Tibial artery (tissue), 4 donors: Measurements from ENCODE around the gene NSUN2.

Experiments used
- DNase-seq, 2 donors: peaks; one replicate each; pipeline ENCODE4 v3.0.0-alpha.2; 2019
- H3K27ac ChIP-seq, 2 donors: fragments of 200-600 bp; sonication (generic) in 1 of 2; 1 replicate in 1 of 2; 2 replicates in 1 of 2; pipeline ENCODE4 v1.5.1; 2018 to 2019; ENCODE audit warnings: mild to moderate bottlenecking in 1 of 2
- H3K27me3 ChIP-seq, 2 donors: fragments of 200-600 bp; sonication (generic) in 1 of 2; one replicate each; pipeline versions ENCODE4 v1.5.1 to v1.6.0; 2016 to 2019
- H3K36me3 ChIP-seq, 3 donors: fragments of 200-600 bp; sonication (generic) in 2 of 3; one replicate each; pipeline ENCODE4 v1.5.1; 2016 to 2019; ENCODE audit warnings: mild to moderate bottlenecking in 2 of 3
- H3K4me1 ChIP-seq, 4 donors: fragments of 200-600 bp; sonication (generic) in 2 of 4; 1 replicate in 3 of 4; 2 replicates in 1 of 4; pipeline ENCODE4 v1.5.1; 2016 to 2019
- H3K4me3 ChIP-seq, 2 donors: fragments of 200-600 bp; sonication (generic) in 1 of 2; 1 replicate in 1 of 2; 2 replicates in 1 of 2; pipeline ENCODE4 v1.5.1; 2018 to 2019; ENCODE audit warnings: mild to moderate bottlenecking in 2 of 2
- H3K9me3 ChIP-seq, 3 donors: fragments of 200-600 bp; sonication (generic) in 1 of 3; one replicate each; pipeline ENCODE4 v1.5.1; 2016 to 2019
- intact Hi-C: fragments of 100-400 bp; cut with DNase I; formaldehyde crosslinking; loops from one replicate; pipeline ENCODE4 v1.15.0; 2023; ENCODE audit warnings: low total_unique reads
- TF ChIP-seq, protein P1 (sequence below), 2 experiments: fragments of 200-600 bp in 1 of 2; fragments of 450-650 bp in 1 of 2; IDR thresholded peaks; one replicate each; pipeline ENCODE4 v1.5.1; 2017 to 2019; ENCODE audit warnings: antibody characterized with exemption in 2 of 2, mild to moderate bottlenecking in 1 of 2, moderate library complexity in 1 of 2

Gene NSUN2

GRCh38 chr5:6578676-6579343, 54.0 kb downstream of the NSUN2 start:
- TF ChIP-seq, protein P1, sequence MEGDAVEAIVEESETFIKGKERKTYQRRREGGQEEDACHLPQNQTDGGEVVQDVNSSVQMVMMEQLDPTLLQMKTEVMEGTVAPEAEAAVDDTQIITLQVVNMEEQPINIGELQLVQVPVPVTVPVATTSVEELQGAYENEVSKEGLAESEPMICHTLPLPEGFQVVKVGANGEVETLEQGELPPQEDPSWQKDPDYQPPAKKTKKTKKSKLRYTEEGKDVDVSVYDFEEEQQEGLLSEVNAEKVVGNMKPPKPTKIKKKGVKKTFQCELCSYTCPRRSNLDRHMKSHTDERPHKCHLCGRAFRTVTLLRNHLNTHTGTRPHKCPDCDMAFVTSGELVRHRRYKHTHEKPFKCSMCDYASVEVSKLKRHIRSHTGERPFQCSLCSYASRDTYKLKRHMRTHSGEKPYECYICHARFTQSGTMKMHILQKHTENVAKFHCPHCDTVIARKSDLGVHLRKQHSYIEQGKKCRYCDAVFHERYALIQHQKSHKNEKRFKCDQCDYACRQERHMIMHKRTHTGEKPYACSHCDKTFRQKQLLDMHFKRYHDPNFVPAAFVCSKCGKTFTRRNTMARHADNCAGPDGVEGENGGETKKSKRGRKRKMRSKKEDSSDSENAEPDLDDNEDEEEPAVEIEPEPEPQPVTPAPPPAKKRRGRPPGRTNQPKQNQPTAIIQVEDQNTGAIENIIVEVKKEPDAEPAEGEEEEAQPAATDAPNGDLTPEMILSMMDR (IDR thresholded peaks at IDR 0.05): no peak
- H3K9me3 ChIP-seq: no peaks in the 10 kb centered on the region
- peaks cover 0 to 29% (median 11%) of the 10 kb centered on the region in 4 donors for H3K4me1 ChIP-seq
- no peak for DNase-seq
- peaks cover 0 to 5% of the 10 kb centered on the region in 2 donors for H3K27me3 ChIP-seq
- H3K4me3 ChIP-seq: no peak overlapping the region
- H3K36me3 ChIP-seq: no peaks in the 10 kb centered on the region
- no peak overlapping the region for H3K27ac ChIP-seq
- intact Hi-C loops: no loop called here

GRCh38 chr5:6576861-6577501, 55.9 kb downstream of the NSUN2 start:
- Histone ChIP-seq H3K4me1 (peaks cover 0 to 12% (median 3%) of the 10 kb centered on the region in 4 donors), H3K27ac (no peak overlapping the region), H3K9me3 (no peaks in the 10 kb centered on the region), H3K4me3 (no peak overlapping the region), H3K36me3 (no peaks in the 10 kb centered on the region), H3K27me3 (peaks cover 0 to 10% of the 10 kb centered on the region in 2 donors)
- no peak for DNase-seq
- TF ChIP-seq, protein P1 (IDR thresholded peaks at IDR 0.05): peak; percentile 48 to 55
- intact Hi-C loops: no loop called here

GRCh38 chr5:6574537-6575245, 58.2 kb downstream of the NSUN2 start:
- intact Hi-C loops: no loop called here
- peaks cover 0 to 15% (median 3%) of the 10 kb centered on the region in 4 donors for H3K4me1 ChIP-seq
- H3K9me3 ChIP-seq: no peaks in the 10 kb centered on the region
- H3K36me3 ChIP-seq: no peaks in the 10 kb centered on the region
- no peak overlapping the region for H3K4me3 ChIP-seq
- TF ChIP-seq, protein P1 (IDR thresholded peaks at IDR 0.05): no peak
- no peak overlapping the region for H3K27ac ChIP-seq
- no peak for DNase-seq
- peaks cover 0 to 10% of the 10 kb centered on the region in 2 donors for H3K27me3 ChIP-seq

DNA sequence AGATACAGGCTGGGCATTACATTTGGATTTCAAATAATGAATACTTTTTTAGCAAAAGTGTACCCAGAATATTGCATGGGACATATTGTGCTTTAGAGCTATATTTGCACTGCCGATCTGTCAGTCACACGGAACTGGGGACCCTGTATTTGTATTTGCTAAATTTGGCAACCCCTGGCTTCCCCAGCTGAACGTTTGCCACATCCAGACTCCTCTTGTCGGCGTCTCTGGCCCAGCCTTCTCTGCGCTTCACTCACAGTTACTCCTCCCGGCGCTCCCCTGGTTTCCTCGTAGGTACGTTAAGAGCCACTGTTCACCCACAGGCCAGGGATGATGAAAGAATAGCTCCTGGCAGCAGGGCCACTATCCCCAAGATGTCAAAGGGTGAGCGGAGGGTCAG, 58.7 kb downstream of the NSUN2 start:
- no peak for DNase-seq
- intact Hi-C loops: no loop called here

GRCh38 chr5:6573651-6574101, 59.2 kb downstream of the NSUN2 start:
- no peak for DNase-seq
- TF ChIP-seq, protein P1 (IDR thresholded peaks at IDR 0.05): no peak
- intact Hi-C loops: no loop called here
- Histone ChIP-seq H3K9me3 (no peaks in the 10 kb centered on the region), H3K4me3 (no peak overlapping the region), H3K4me1 (peaks cover 0 to 15% (median 3%) of the 10 kb centered on the region in 4 donors), H3K36me3 (no peaks in the 10 kb centered on the region), H3K27me3 (peaks cover 0 to 10% of the 10 kb centered on the region in 2 donors), H3K27ac (no peak overlapping the region)

More for the DNA sequence above, 58.7 kb downstream of the NSUN2 start:
- TF ChIP-seq, protein P1 (IDR thresholded peaks at IDR 0.05): no peak
- Histone ChIP-seq H3K27me3 (peaks cover 0 to 10% of the 10 kb centered on the region in 2 donors), H3K4me1 (peaks cover 0 to 15% (median 3%) of the 10 kb centered on the region in 4 donors), H3K27ac (no peak overlapping the region), H3K36me3 (no peaks in the 10 kb centered on the region), H3K9me3 (no peaks in the 10 kb centered on the region), H3K4me3 (no peak overlapping the region)
